LNCAP (cell line): ENCODE data around the gene EDC3.

Source experiments
- CTCF ChIP-seq: fragments of 450-650 bp; IDR thresholded peaks from 2 replicates; pipeline ENCODE4 v1.5.1; 2017; ENCODE audit warnings: mild to moderate bottlenecking

EDC3 gene

DNA sequence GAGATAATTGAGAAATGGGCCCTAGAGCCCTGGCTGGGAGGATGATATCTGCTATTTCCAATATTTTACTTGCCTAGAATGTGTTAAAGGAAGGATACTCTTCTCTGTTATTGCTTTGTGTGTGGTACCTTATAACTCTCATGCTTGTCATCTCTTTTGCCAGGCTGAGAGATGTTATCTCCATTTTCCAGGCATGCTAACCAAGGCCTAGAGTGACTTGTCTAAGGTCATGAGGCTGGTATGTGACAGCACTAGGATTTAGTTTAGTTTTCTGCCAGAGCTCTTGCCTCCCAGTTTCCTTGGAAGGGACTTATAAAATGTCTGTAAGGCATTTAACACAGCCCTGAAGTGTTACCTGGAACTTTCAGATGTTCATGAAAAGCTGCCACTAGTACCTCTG is 78.8 kb downstream of the EDC3 start:
- TF ChIP-seq CTCF = no peak

DNA sequence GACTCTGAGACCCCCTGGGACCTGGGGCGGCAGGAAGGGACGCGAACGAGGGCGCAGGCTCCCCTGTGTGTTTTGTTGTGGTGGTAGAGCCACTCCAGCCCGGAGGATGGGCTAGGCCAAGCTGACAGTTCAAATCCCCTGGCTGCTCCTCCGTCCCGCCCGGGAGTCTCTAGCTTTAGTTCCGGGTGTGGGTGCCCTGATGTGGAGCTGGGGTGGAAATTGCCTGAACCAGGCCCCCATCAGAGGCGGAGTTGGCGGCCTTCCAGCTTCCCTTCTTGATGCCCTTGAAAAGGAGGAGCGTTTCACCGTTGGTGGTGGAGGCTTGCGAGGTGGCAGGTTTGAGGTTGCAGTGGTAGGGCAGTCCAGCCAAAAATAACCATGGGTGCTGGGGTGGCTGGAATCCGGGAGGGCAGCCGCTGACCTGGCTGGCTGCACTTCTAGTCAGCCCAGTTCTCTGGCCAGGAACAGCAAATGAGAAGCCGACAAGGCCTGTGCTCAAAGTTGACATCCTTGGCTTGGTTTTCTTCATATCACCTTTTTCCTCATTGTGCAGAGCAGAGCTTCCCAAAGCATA is 79.4 kb downstream of the EDC3 start:
- TF ChIP-seq CTCF = no peak

- no peak for TF ChIP-seq CTCF
These were observed 80.1 kb downstream of the EDC3 start, which contains the start of gene CLK3 for GRCh38 chr15:74615508-74616365. CLK3 (plus strand) TSS chr15:74615836; CDS start chr15:74619197, 3,361 bp downstream.

DNA sequence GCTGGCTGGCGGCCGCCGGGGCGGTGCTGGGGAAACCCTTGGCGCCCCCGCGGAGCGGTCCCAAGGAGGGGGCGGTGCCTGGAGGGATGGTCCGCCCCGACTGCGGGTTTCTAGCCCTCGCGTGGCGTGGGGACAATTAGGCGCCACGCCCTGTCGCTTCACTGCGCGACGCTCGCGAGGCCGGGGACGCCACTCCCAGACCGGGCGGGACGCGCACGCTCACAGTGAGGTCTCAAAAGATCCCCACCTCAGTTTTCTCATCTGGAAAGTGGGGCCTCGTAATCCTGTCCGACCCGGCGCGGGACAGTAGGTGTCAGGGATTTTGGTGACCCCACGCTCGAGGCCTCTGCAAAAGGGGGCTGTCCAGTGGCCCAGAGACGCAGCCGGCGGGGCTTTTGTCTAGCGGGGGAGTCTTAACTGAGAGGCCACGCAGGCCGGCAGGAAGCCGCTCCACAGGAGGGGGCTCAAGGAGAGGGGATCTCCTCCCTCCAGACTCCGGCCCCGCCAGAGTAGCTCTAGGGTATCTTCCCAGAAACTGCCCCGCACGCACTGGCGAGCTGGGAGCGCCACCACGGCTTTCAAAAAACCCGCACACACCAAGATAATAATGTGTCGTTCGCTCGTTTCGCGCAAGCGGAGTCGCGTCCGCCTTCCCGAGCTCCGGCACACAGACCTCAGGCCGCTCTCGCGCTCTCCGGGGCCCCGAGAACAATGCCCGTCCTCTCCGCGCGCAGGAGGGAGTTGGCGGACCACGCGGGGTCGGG is 80.9 kb downstream of the EDC3 start:
- TF ChIP-seq CTCF = no peak

DNA sequence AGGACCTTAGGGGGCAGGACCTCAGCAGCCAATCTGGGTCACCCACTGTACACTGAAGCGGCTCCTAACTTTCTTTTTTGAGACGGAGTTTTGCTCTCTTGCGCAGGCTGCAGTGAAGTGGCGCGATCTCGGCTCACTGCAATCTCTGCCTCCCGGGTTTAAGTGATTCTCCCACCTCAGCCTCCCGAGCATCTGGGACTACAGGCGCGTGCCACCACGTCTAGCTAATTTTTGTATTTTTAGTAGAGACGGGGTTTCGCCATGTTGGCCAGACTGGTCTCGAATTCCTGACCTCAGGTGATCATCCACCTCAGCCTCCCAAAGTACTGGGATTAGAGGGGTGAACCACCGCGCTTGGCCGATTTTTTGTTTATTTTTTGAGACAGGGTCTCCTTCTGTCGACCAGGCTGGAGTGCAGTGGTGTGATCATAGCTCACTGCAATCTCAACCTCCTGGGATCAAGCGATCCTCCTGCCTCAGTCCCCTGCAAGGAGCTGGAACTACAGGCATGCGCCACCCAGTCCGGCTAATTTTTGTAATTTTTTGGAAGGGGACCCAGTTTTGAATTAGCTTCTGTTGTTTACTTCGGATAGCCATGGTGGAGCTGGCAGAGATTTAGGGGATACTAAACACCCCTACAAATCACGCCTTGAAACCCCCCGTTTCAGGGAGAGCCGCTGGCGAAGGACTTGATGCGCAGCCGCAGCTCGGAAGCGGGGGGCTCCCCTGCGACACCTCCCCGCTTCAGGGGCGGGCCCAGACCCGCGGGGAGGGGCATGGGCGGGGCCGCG is 81.7 kb downstream of the EDC3 start:
- no peak for TF ChIP-seq CTCF

GRCh38 chr15:74613089-74613952 is 82.5 kb downstream of the EDC3 start:
- no peak for TF ChIP-seq CTCF
